CD14-positive monocyte (primary cell): ENCODE results near the gene FRY. TPM values are rescaled to one million over a fixed set of nuclear protein-coding genes. Genes with fewer than 3 reads are reported as not detected.

Experiments
- DNase-seq, 3 donors: peaks; one replicate each; pipeline ENCODE4 v3.0.0-alpha.2; 2011 to 2022
- H2AFZ ChIP-seq: 2 replicates; pipeline ENCODE4 v1.6.0; 2012; ENCODE audit warnings: mild to moderate bottlenecking, low read depth, low read length, inconsistent platforms; ENCODE audit not compliant: insufficient read depth, poor library complexity, severe bottlenecking
- H3K27ac ChIP-seq, 2 donors: 1 replicate in 1 of 2; 2 replicates in 1 of 2; pipeline ENCODE4 v1.5.1; 2012 to 2013; ENCODE audit warnings: low read length in 2 of 2, control low read depth in 1 of 2, inconsistent platforms in 1 of 2, low read depth in 1 of 2, mild to moderate bottlenecking in 1 of 2
- H3K27me3 ChIP-seq, 2 donors: one replicate each; pipeline versions ENCODE4 v1.6.0 to v1.6.1; 2011 to 2013; ENCODE audit warnings: low read length in 2 of 2; ENCODE audit not compliant: control insufficient read depth in 2 of 2, insufficient read depth in 2 of 2
- H3K36me3 ChIP-seq, 2 donors: replicated peaks in 1 of 2; 1 replicate in 1 of 2; 2 replicates in 1 of 2; pipeline versions ENCODE4 v1.5.1 to v1.6.1; 2012 to 2013; ENCODE audit warnings: low read length in 2 of 2, control low read depth in 1 of 2, inconsistent platforms in 1 of 2, mild to moderate bottlenecking in 1 of 2; ENCODE audit not compliant: insufficient read depth in 2 of 2, control insufficient read depth in 1 of 2
- H3K4me1 ChIP-seq, 2 donors: 1 replicate in 1 of 2; 2 replicates in 1 of 2; pipeline versions ENCODE4 v1.5.1 to v1.6.1; 2012 to 2013; ENCODE audit warnings: low read length in 2 of 2, control low read depth in 1 of 2, inconsistent platforms in 1 of 2, mild to moderate bottlenecking in 1 of 2, moderate library complexity in 1 of 2; ENCODE audit not compliant: insufficient read depth in 2 of 2, control insufficient read depth in 1 of 2
- H3K4me2 ChIP-seq: replicated peaks from 2 replicates; pipeline ENCODE3; 2012; ENCODE audit warnings: low read length, moderate library complexity, mild to moderate bottlenecking; ENCODE audit not compliant: poor library complexity, severe bottlenecking; ENCODE audit errors: extremely low read depth
- H3K4me3 ChIP-seq, 3 experiments: fragments of 200-600 bp in 1 of 3; sonication (generic) in 1 of 3; replicated peaks in 1 of 3; 1 replicate in 2 of 3; 2 replicates in 1 of 3; pipeline ENCODE4 v1.5.1; 2011 to 2013; ENCODE audit warnings: low read length in 3 of 3, mild to moderate bottlenecking in 3 of 3, control low read depth in 2 of 3, low read depth in 2 of 3, inconsistent platforms in 1 of 3, moderate library complexity in 1 of 3
- H3K79me2 ChIP-seq: 2 replicates; pipeline ENCODE4 v1.6.0; 2012; ENCODE audit warnings: mild to moderate bottlenecking, control low read depth, inconsistent platforms, low read length, moderate library complexity; ENCODE audit not compliant: insufficient read depth
- H3K9ac ChIP-seq: 2 replicates; pipeline ENCODE4 v1.6.0; 2017; ENCODE audit warnings: low read length, mild to moderate bottlenecking; ENCODE audit not compliant: insufficient read depth, poor library complexity, severe bottlenecking
- H3K9me3 ChIP-seq, 2 donors: replicated peaks in 1 of 2; 1 replicate in 1 of 2; 2 replicates in 1 of 2; pipeline versions ENCODE4 v1.5.1 to v1.6.1; 2012 to 2013; ENCODE audit warnings: low read length in 2 of 2, control low read depth in 1 of 2; ENCODE audit not compliant: control insufficient read depth in 1 of 2, insufficient read depth in 1 of 2
- H4K20me1 ChIP-seq: 2 replicates; pipeline ENCODE4 v1.6.0; 2012; ENCODE audit warnings: mild to moderate bottlenecking, low read length, control low read depth, moderate library complexity; ENCODE audit not compliant: insufficient read depth
- H3K27ac Mint-ChIP-seq, 7 donors: one replicate each; pipeline ENCODE4 v1.8.0; 2020; ENCODE audit warnings: mild to moderate bottlenecking in 7 of 7, mixed read lengths in 7 of 7, moderate library complexity in 6 of 7, inconsistent platforms in 2 of 7
- H3K27me3 Mint-ChIP-seq, 3 donors: one replicate each; pipeline ENCODE4 v1.8.0; 2021 to 2022; ENCODE audit warnings: low read depth in 3 of 3, mild to moderate bottlenecking in 3 of 3, mixed read lengths in 3 of 3, moderate library complexity in 3 of 3, inconsistent platforms in 1 of 3
- H3K36me3 Mint-ChIP-seq, 2 donors: one replicate each; pipeline ENCODE4 v1.8.0; 2020; ENCODE audit warnings: mixed read lengths in 2 of 2, inconsistent platforms in 1 of 2, mild to moderate bottlenecking in 1 of 2
- H3K4me1 Mint-ChIP-seq: one replicate; pipeline ENCODE4 v1.8.0; 2020; ENCODE audit warnings: mild to moderate bottlenecking, mixed read lengths
- H3K4me3 Mint-ChIP-seq, 2 donors: one replicate each; pipeline ENCODE4 v1.8.0; 2020; ENCODE audit warnings: mild to moderate bottlenecking in 2 of 2, mixed read lengths in 2 of 2, moderate library complexity in 1 of 2
- H3K9me3 Mint-ChIP-seq, 7 donors: one replicate each; pipeline ENCODE4 v1.8.0; 2020 to 2022; ENCODE audit warnings: mixed read lengths in 7 of 7, mild to moderate bottlenecking in 6 of 7, moderate library complexity in 6 of 7, inconsistent platforms in 2 of 7
- WGBS: methylation state at CpG from one replicate; pipeline ENCODE4 v1.1.5; 2013; ENCODE audit warnings: missing lambda C conversion rate; ENCODE audit not compliant: insufficient coverage; 5-methylcytosine and 5-hydroxymethylcytosine counted together
- intact Hi-C, 2 donors: fragments of 100-400 bp; cut with micrococcal nuclease; formaldehyde crosslinking; loops; one replicate each; pipeline versions ENCODE4 v1.15.0 to v1.15.1; 2023
- polyA plus RNA-seq, 3 donors: library from polyadenylated mRNA; depleted of rRNA in 1 of 3; unstranded in 2 of 3; stranded (reverse) in 1 of 3; fragments of 300-500 nt in 2 of 3; fragments of >200 nt in 1 of 3; fragmentation: Illumina TruSeq in 2 of 3; gene quantifications; 1 replicate in 2 of 3; 2 replicates in 1 of 3; pipeline ENCODE4 v1.2.3, GENCODE V29; 2012 to 2021
- TF ChIP-seq, protein P1 (sequence below): fragments of 200-600 bp; IDR thresholded peaks from one replicate; pipeline ENCODE4 v1.8.0; 2022; ENCODE audit warnings: antibody characterized with exemption, mild to moderate bottlenecking

Gene FRY
- polyA plus RNA-seq, 3 donors: 3.9 to 31.8 (median 5.0) TPM

DNA sequence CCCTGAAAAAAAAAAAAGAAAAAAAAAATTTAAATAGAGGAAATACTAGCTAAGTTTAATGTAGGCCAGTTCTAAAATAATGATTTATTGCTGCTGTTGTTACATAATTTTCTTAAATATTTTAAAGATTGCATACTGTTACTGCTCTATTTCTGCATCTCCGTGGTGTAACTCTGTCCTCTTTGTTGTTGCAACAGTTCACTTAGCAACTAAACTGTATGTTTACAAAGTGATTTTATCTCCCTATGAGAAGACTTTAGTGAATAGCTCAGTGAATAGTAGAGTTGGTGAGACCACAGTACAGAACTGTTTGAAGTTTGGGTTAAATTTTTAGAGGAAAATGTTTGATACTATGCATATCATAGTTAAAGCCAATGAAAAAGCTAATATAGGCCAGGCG is 303.1 kb downstream of the FRY start:
- peak overlapping the region; percentile 43 to 63 for H3K27ac ChIP-seq
- Mint-ChIP-seq H3K4me3 (no peak overlapping the region), H3K27me3 (no peaks in the 10 kb centered on the region), H3K36me3 (peaks cover 40 to 52% of the 10 kb centered on the region in 2 donors), H3K4me1 (peaks cover 10% of the 10 kb centered on the region), H3K9me3 (peaks cover 0 to 2% (median 0%) of the 10 kb centered on the region in 7 donors), H3K27ac (peak overlapping the region; percentile 79 to 95 (median 89))
- DNase-seq: peak; percentile 38 to 58 (median 42)
- no CpG with 5 or more reads among the region's 2 CpGs for WGBS
- peaks cover 5% of the 10 kb centered on the region for H3K79me2 ChIP-seq
- intact Hi-C loops: no loop called here
- H3K27me3 ChIP-seq: no peaks in the 10 kb centered on the region
- H2AFZ ChIP-seq: no peak overlapping the region
- H3K36me3 ChIP-seq: peaks cover 12 to 52% of the 10 kb centered on the region in 2 donors
- H3K4me2 ChIP-seq: no peak overlapping the region
- H4K20me1 ChIP-seq: no peaks in the 10 kb centered on the region
- no peak overlapping the region for H3K4me3 ChIP-seq
- no peaks in the 10 kb centered on the region for H3K9me3 ChIP-seq
- H3K9ac ChIP-seq: no peak overlapping the region
- TF ChIP-seq, protein P1, sequence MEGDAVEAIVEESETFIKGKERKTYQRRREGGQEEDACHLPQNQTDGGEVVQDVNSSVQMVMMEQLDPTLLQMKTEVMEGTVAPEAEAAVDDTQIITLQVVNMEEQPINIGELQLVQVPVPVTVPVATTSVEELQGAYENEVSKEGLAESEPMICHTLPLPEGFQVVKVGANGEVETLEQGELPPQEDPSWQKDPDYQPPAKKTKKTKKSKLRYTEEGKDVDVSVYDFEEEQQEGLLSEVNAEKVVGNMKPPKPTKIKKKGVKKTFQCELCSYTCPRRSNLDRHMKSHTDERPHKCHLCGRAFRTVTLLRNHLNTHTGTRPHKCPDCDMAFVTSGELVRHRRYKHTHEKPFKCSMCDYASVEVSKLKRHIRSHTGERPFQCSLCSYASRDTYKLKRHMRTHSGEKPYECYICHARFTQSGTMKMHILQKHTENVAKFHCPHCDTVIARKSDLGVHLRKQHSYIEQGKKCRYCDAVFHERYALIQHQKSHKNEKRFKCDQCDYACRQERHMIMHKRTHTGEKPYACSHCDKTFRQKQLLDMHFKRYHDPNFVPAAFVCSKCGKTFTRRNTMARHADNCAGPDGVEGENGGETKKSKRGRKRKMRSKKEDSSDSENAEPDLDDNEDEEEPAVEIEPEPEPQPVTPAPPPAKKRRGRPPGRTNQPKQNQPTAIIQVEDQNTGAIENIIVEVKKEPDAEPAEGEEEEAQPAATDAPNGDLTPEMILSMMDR: no peak
- peaks cover 0 to 14% of the 10 kb centered on the region in 2 donors for H3K4me1 ChIP-seq

DNA sequence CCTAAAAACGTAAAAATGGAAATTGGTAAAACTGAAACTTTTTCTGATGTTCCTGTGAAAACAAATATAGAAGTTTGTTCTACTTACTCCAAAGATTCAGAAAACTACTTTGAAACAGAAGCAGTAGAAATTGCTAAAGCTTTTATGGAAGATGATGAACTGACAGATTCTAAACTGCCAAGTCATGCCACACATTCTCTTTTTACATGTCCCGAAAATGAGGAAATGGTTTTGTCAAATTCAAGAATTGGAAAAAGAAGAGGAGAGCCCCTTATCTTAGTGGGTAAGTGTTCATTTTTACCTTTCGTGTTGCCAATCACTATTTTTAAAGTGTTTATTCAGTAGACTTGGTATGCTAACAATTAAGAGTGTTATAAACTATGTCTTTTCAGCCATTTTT is 309.3 kb downstream of the FRY start:
- Histone ChIP-seq H3K79me2 (peaks cover 15% of the 10 kb centered on the region), H3K4me2 (peak overlapping the region; percentile 35), H3K4me3 (peak overlapping the region in 2 of 3 experiments; percentile 19 to 24), H3K4me1 (peaks cover 0 to 13% of the 10 kb centered on the region in 2 donors), H3K36me3 (peaks cover 0 to 16% of the 10 kb centered on the region in 2 donors), H4K20me1 (no peaks in the 10 kb centered on the region), H3K27me3 (no peaks in the 10 kb centered on the region), H2AFZ (peak overlapping the region; percentile 52), H3K27ac (peak overlapping the region in 1 of 2 donors; percentile 0), H3K9me3 (no peaks in the 10 kb centered on the region), H3K9ac (no peak overlapping the region)
- peaks cover 14 to 19% of the 10 kb centered on the region in 2 donors for H3K36me3 Mint-ChIP-seq
- peak overlapping the region in 1 of 2 donors; percentile 67 for H3K4me3 Mint-ChIP-seq
- no peaks in the 10 kb centered on the region for H3K9me3 Mint-ChIP-seq
- TF ChIP-seq, protein P1: no peak
- intact Hi-C loops: no loop called here
- peak overlapping the region; percentile 11 to 63 (median 57) for H3K27ac Mint-ChIP-seq
- WGBS: 40% methylated on average over 1 of the region's 3 CpGs
- peak; percentile 24 to 56 (median 47) for DNase-seq
- peaks cover 10% of the 10 kb centered on the region for H3K4me1 Mint-ChIP-seq
- no peaks in the 10 kb centered on the region for H3K27me3 Mint-ChIP-seq
